GM20431 (cell line): ENCODE results near the gene NEO1.

Experiments used
- in situ Hi-C: fragments of 300-500 bp; cut with MseI, MboI; formaldehyde crosslinking; loops from one replicate; pipeline ENCODE4 v1.15.0; 2020; ENCODE audit warnings: low sequenced_read_pairs; ENCODE audit not compliant: unreplicated experiment

NEO1 gene

DNA sequence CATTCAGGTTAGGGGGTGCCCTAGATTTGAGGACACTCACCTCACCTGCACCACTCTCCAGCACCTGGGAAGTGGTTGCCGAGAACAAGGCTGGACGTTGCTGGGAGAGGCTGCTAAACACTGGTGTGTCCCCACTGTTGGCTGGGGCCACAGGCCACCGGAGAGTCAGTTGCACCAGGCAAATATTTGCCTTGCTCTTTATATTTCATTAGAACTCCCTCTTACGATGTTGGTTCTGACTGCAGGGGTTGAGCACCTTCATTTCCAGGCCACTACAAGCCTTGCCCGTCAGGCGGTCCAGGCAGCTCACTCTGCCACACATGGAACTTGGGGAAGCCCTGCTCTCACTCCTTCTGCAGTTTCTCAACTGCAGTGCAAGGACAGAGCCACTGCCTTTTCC, 285.8 kb downstream of the NEO1 start:
- in situ Hi-C loops, result no loop called here

- in situ Hi-C loops, result no loop called here
Measured at GRCh38 chr15:73338606-73339374, 286.5 kb downstream of the NEO1 start.

DNA sequence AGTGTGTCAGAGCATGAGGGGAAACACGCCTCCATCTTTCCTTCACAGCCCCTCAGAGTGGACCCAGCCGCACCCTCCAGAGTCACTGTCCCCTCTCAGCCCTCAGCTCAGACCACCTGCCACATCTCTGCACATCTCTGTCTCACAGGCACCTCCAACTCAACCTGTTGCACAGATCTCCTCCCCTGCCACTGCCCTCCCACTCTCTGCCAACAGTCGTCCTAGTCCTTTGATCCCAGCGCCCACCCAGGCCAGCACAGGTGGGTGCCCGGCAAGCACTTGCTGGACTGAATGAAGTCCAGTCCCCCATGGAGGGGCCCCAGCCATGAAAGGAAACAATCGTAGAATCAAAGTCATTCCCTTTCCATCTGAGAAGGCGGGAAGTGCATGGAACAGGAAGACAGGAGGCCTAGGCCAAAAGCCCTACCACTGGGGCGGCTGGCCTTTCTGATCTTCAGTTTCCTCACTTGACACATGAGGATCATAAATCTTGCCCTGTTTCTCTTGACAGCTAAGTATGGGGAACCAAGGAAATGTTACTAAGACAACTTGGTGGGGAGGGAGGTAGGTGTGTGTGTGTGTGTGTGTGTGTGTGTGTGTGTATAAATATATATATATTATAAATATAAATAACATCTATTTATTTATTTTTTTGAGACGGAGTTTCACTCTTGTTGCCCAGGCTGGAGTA, 288.4 kb downstream of the NEO1 start:
- in situ Hi-C loops, result no loop called here

DNA sequence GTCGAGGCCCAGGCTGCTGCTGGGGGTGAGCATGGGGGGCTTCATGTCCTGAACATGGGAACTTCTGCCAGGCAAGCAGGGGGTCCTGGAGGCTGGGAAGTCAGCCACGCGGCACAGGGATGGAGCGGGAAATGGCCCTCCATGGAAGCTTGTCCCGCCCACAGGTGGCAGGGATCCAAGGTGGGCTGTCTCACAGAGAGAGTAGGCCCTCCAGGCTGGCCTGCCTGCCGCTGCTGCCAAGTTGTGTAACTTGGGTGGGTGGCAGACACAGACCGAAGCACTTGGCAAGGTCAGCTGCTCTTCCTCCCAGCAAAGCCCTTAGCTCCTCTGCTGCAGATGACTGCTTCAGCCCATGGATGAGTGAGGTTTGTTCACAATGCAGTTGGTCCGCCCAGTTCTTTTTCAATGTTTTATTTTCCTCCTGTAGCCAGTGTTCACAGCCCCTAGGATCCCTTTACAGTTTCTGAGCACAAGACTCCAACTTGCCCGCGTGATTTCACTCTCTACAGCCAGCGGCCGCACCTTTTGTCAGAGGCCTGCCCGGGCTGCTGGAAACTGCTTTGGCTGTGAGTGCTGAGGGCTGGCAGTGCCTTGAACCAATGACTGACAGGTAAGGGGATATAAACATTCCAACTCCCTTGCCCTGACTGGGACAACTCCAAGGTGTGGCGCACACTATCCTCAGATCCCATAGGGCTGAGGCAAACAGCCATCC, 289.8 kb downstream of the NEO1 start:
- in situ Hi-C loops, result no loop called here

GRCh38 chr15:73344056-73344455, 291.8 kb downstream of the NEO1 start:
- in situ Hi-C loops, result no loop called here

DNA sequence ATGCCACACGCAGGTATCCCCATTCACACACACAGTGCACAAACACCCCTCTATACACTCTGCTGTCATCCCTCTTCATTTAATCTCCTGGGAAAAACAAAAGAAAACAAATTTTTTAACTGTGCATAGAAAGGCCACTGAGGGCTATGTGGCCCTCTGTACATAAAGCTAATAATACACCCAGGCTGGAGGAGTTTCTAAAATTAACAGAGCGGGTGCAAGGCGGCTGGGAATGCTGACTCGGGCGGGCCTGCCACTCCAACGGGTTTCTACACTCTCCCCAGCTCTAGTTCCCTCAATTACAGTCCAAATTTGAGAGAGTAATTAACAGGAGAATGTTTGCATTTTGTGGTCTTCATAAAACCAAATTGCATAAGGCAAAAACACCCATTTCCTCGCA, 293.4 kb downstream of the NEO1 start:
- in situ Hi-C loops, result no loop called here

GRCh38 chr15:73346735-73347312, 294.6 kb downstream of the NEO1 start:
- in situ Hi-C loops, result no loop called here

DNA sequence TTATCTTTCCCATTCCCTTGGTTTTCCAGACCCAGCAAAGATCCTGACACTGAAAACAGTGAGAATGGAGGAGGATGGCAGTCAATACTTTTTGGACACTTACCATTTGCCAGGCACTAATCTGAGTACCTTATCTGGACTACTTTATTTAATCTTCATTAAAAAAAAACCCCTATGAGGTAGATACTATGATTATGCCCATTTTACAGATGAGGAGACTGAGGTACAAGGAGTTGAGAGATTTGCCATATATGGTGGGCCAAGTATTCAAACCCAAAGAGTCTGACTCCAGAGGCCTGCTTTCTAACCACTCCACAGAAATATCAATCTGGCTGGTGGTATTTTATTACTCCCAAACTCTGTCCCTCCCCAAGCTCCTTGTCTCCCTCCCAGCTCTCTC, 296.9 kb downstream of the NEO1 start:
- in situ Hi-C loops, result no loop called here

- in situ Hi-C loops, result no loop called here
Measured at GRCh38 chr15:73352082-73352481, 299.8 kb downstream of the NEO1 start.

DNA sequence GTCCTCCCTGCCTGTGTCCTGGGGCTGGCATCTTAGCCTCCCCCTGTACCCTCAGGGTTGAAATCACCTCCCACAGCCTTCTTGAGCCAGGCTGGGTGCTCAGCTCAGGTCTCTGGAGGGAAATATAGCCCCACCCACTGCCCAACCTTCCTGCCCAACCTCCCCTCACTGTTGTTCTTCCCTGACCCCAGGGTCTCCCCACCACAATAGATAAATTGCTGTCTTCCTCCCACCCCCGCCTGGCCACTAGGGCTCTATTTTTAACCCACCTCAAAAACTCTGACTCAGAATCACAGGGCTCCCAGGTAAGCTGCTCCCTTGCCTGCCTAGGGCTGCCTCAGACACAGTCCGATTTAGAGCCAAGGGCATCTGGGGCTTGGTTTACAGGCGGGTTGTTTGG, 301.5 kb downstream of the NEO1 start:
- in situ Hi-C loops, result no loop called here

- in situ Hi-C loops, result no loop called here
Measured at GRCh38 chr15:73354241-73354640, 302.0 kb downstream of the NEO1 start.
